WERI-Rb-1 (cell line): ENCODE measurements around the gene SSTR4.

Source experiments
- DNase-seq: peaks from one replicate; pipeline ENCODE4 v3.0.0-alpha.2; 2020
- H3K27ac ChIP-seq: fragments of 250-450 bp; sonication (Bioruptor Pico); 2 replicates; pipeline ENCODE4 v1.5.1; 2020; ENCODE audit warnings: mild to moderate bottlenecking, moderate library complexity
- H3K27me3 ChIP-seq: fragments of 250-450 bp; sonication (Bioruptor Pico); 2 replicates; pipeline ENCODE4 v1.5.1; 2021; ENCODE audit warnings: mild to moderate bottlenecking, low read depth, moderate library complexity; ENCODE audit not compliant: insufficient read depth, severe bottlenecking
- H3K36me3 ChIP-seq: fragments of 250-450 bp; sonication (Bioruptor Pico); 2 replicates; pipeline ENCODE4 v1.5.1; 2020; ENCODE audit warnings: mild to moderate bottlenecking, moderate library complexity
- H3K4me3 ChIP-seq: 2 replicates; pipeline ENCODE4 v1.5.1; 2011; ENCODE audit warnings: low read depth, mild to moderate bottlenecking, control low read depth, low read length
- H3K9me3 ChIP-seq: fragments of 250-450 bp; sonication (Bioruptor Pico); 2 replicates; pipeline ENCODE4 v1.5.1; 2021; ENCODE audit warnings: mild to moderate bottlenecking, moderate library complexity; ENCODE audit not compliant: severe bottlenecking
- CTCF ChIP-seq: IDR thresholded peaks from 2 replicates; pipeline ENCODE4 v1.5.1; 2011; ENCODE audit warnings: low read depth, mild to moderate bottlenecking, control low read depth, inconsistent platforms, low read length

The SSTR4 gene

GRCh38 chr20:23048283-23049200, 13.4 kb downstream of the SSTR4 start:
- Histone ChIP-seq H3K27me3 (peaks cover 98% of the 10 kb centered on the region), H3K27ac (no peak overlapping the region), H3K36me3 (no peaks in the 10 kb centered on the region), H3K4me3 (no peak overlapping the region), H3K9me3 (no peaks in the 10 kb centered on the region)
- TF ChIP-seq CTCF: peak; percentile 20; the same call in 1 of the 2 replicates
- DNase-seq: no peak

- DNase-seq: no peak
- Histone ChIP-seq H3K9me3 (no peaks in the 10 kb centered on the region), H3K36me3 (no peaks in the 10 kb centered on the region), H3K27me3 (peaks cover 100% of the 10 kb centered on the region), H3K4me3 (no peak within 1 kb of the TSS), H3K27ac (no peak within 1 kb of the TSS)
- TF ChIP-seq CTCF: no peak
Measured at GRCh38 chr20:23049201-23050075, 14.3 kb downstream of the SSTR4 start, which contains the start of gene THBD. TSS of gene THBD (minus strand) at chr20:23049672. CDS start at chr20:23049504, 168 bp downstream.

- Histone ChIP-seq H3K27ac (no peak overlapping the region), H3K36me3 (no peaks in the 10 kb centered on the region), H3K9me3 (no peaks in the 10 kb centered on the region), H3K4me3 (no peak overlapping the region), H3K27me3 (peaks cover 97% of the 10 kb centered on the region)
- DNase-seq: no peak
- TF ChIP-seq CTCF: no peak
Measured at GRCh38 chr20:23050076-23050838, 15.1 kb downstream of the SSTR4 start.

GRCh38 chr20:23050847-23051627, 15.9 kb downstream of the SSTR4 start:
- H3K27ac ChIP-seq: no peak overlapping the region
- peaks cover 89% of the 10 kb centered on the region for H3K27me3 ChIP-seq
- H3K4me3 ChIP-seq: no peak overlapping the region
- no peaks in the 10 kb centered on the region for H3K36me3 ChIP-seq
- DNase-seq: peak; percentile 41
- H3K9me3 ChIP-seq: no peaks in the 10 kb centered on the region
- peak; percentile 56 for TF ChIP-seq CTCF

- Histone ChIP-seq H3K9me3 (peaks cover 3% of the 10 kb centered on the region), H3K27ac (no peak overlapping the region), H3K36me3 (no peaks in the 10 kb centered on the region), H3K27me3 (peaks cover 79% of the 10 kb centered on the region), H3K4me3 (no peak overlapping the region)
- TF ChIP-seq CTCF: no peak
- no peak for DNase-seq
Measured at GRCh38 chr20:23052904-23053303, 17.8 kb downstream of the SSTR4 start.
